Measurements from ENCODE around the gene CEP290. TPM values are rescaled to one million over a fixed set of nuclear protein-coding genes. Genes with fewer than 3 reads are reported as not detected.

CEP290 gene
- total and polyA plus RNA-seq, 10 of the 15 experiments (the other 5 are each of a cell fraction or from before 2014, with no cell fraction given) = 4.8 to 15.7 (median 10.7) TPM

DNA sequence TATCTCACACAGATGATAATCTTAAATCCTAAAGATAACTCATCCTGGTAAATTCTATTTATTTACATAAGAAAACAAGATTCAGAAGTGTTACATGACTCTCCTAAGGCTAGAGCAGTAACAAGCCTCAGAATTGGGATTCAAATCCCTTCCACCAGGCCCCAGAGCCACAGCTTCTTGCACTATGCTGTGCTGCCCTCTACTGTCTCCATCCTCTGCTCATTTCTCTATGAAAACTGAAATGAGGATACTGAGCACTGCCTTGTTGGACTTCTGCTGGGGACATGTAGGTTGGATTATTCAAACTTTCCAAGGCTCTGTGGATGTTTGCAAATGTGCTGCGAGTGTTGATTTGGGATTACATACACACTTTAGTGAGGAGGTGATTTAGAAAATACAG is 89.2 kb downstream of the CEP290 start:
- no peak for DNase-seq (ENCODE audit: low read depth, low spot score)
- FAIRE-seq = no peak
- H3K79me2 ChIP-seq (ENCODE audit: control insufficient read depth, insufficient read depth, low read length) = no peaks in the 10 kb centered on the region
- ChIA-PET CTCF (interaction anchor here (1.5 to 1.7 kb wide), 2 partner anchors 14 to 54 kb away, joined by 3 to 5 read pairs; no protein-coding TSS in a partner anchor), POLR2A (interaction anchor here (0.6 kb wide), 1 partner anchor 14 kb away, joined by 7 read pairs; no protein-coding TSS in a partner anchor), SMC1A (ENCODE audit: uncharacterized antibody, unreplicated experiment) (interaction anchor here (0.6 kb wide), 1 partner anchor 630 kb away, joined by 5 read pairs; no protein-coding TSS in a partner anchor), RAD21 (ENCODE audit: unreplicated experiment) (no interaction called here)
- H2AFZ ChIP-seq (ENCODE audit: control insufficient read depth, low read depth, low read length) = no peak overlapping the region
- H3K9ac ChIP-seq (ENCODE audit: control insufficient read depth, insufficient read depth, low read length) = no peak overlapping the region
- no TSS peak for BruUV-seq (replicated peaks)
- H3K36me3 ChIP-seq (ENCODE audit: control insufficient read depth in 2 of 2, insufficient read depth in 2 of 2, low read length in 1 of 2) = peaks cover 0 to 5% of the 10 kb centered on the region in 2 experiments; a peak in 3 of 4 replicates
- TF ChIP-seq, protein P1, sequence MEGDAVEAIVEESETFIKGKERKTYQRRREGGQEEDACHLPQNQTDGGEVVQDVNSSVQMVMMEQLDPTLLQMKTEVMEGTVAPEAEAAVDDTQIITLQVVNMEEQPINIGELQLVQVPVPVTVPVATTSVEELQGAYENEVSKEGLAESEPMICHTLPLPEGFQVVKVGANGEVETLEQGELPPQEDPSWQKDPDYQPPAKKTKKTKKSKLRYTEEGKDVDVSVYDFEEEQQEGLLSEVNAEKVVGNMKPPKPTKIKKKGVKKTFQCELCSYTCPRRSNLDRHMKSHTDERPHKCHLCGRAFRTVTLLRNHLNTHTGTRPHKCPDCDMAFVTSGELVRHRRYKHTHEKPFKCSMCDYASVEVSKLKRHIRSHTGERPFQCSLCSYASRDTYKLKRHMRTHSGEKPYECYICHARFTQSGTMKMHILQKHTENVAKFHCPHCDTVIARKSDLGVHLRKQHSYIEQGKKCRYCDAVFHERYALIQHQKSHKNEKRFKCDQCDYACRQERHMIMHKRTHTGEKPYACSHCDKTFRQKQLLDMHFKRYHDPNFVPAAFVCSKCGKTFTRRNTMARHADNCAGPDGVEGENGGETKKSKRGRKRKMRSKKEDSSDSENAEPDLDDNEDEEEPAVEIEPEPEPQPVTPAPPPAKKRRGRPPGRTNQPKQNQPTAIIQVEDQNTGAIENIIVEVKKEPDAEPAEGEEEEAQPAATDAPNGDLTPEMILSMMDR (IDR thresholded peaks at IDR 0.05 in 2 of 3, conservative IDR thresholded peaks at IDR 0.05 in 1 of 3; ENCODE audit: control insufficient read depth in 2 of 3, extremely low read depth in 1 of 3, insufficient read depth in 1 of 3, low read depth in 3 of 3, low read length in 3 of 3) = peak; percentile 28 to 62 (median 50); a peak in 4 of 6 replicates
- peak; percentile 47 for TF ChIP-seq RAD21 (IDR thresholded peaks at IDR 0.05; ENCODE audit: insufficient read depth, low read depth, low read length)
- TF ChIP-seq RB1 (IDR thresholded peaks at IDR 0.05; ENCODE audit: borderline replicate concordance) = no peak
- H3K4me2 ChIP-seq (ENCODE audit: control insufficient read depth, insufficient read depth) = no peak overlapping the region
- peak; percentile 83 for ATAC-seq
- no peak overlapping the region for H3K27ac ChIP-seq (ENCODE audit: control insufficient read depth, insufficient read depth)
- in situ Hi-C loops (cut with MboI) (no loop called here), intact Hi-C loops (cut with micrococcal nuclease; ENCODE audit: unreplicated experiment) (no loop called here)
- H3K9me3 ChIP-seq (replicated peaks; ENCODE audit: control insufficient read depth, insufficient read depth, low read length) = no peaks in the 10 kb centered on the region
- H3K27me3 ChIP-seq (replicated peaks in 1 of 2; ENCODE audit: control insufficient read depth in 2 of 2, insufficient read depth in 2 of 2, low read length in 1 of 2) = no peaks in the 10 kb centered on the region
- H4K20me1 ChIP-seq (ENCODE audit: control insufficient read depth, insufficient read depth) = no peaks in the 10 kb centered on the region
- no peaks in the 10 kb centered on the region for H3K4me1 ChIP-seq (ENCODE audit: control insufficient read depth, insufficient read depth, low read length)
- WGBS (ENCODE audit: insufficient coverage, insufficient replicate concordance, low lambda C conversion rate, missing lambda C conversion rate) = 92% methylated on average over 1 of the region's 1 CpG
- no peak overlapping the region for H3K4me3 ChIP-seq

DNA sequence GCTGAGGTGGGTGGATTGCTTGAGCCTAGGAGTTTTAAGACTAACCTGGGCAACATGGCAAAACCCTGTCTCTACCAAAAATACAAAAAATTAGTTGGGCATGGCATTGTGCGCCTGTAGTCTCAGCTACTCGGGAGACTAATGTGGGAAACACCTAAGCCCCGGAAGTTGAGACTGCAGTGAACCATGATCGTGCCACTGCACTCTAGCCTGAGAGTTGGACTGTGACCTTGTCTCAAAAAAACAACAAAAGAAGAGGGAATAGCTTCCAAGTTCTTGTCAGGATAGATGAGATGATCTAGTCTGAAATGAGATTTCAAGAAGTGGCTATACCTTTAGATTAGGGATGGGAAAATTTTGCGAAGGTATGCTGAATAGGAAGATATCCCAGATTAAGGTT is 97.9 kb downstream of the CEP290 start:
- ChIA-PET CTCF (interaction anchor here (0.7 to 2.3 kb wide), 2 partner anchors 10 to 245 kb away, joined by 3 to 7 read pairs; no protein-coding TSS in a partner anchor), SMC1A (ENCODE audit: uncharacterized antibody, unreplicated experiment) (no interaction called here), RAD21 (ENCODE audit: unreplicated experiment) (no interaction called here), POLR2A (no interaction called here)
- H3K9me3 ChIP-seq (replicated peaks; ENCODE audit: control insufficient read depth, insufficient read depth, low read length) = no peaks in the 10 kb centered on the region
- no peaks in the 10 kb centered on the region for H4K20me1 ChIP-seq (ENCODE audit: control insufficient read depth, insufficient read depth)
- FAIRE-seq (no peak), DNase-seq (ENCODE audit: low read depth, low spot score) (no peak), ATAC-seq (no peak)
- H3K27me3 ChIP-seq (replicated peaks in 1 of 2; ENCODE audit: control insufficient read depth in 2 of 2, insufficient read depth in 2 of 2, low read length in 1 of 2) = no peaks in the 10 kb centered on the region
- no peak overlapping the region for H2AFZ ChIP-seq (ENCODE audit: control insufficient read depth, low read depth, low read length)
- H3K4me3 ChIP-seq = no peak overlapping the region
- H3K4me1 ChIP-seq (ENCODE audit: control insufficient read depth, insufficient read depth, low read length) = no peaks in the 10 kb centered on the region
- no TSS peak for BruUV-seq (replicated peaks)
- H3K36me3 ChIP-seq (ENCODE audit: control insufficient read depth in 2 of 2, insufficient read depth in 2 of 2, low read length in 1 of 2) = peaks cover 0 to 25% of the 10 kb centered on the region in 2 experiments; a peak in 2 of 4 replicates
- in situ Hi-C loops (cut with MboI) (no loop called here), intact Hi-C loops (cut with micrococcal nuclease; ENCODE audit: unreplicated experiment) (no loop called here)
- H3K4me2 ChIP-seq (ENCODE audit: control insufficient read depth, insufficient read depth) = no peak overlapping the region
- H3K9ac ChIP-seq (ENCODE audit: control insufficient read depth, insufficient read depth, low read length) = no peak overlapping the region
- 97% methylated on average over 5 of the region's 5 CpGs for WGBS (ENCODE audit: insufficient coverage, insufficient replicate concordance, low lambda C conversion rate, missing lambda C conversion rate)
- H3K79me2 ChIP-seq (ENCODE audit: control insufficient read depth, insufficient read depth, low read length) = peaks cover 17% of the 10 kb centered on the region
- H3K27ac ChIP-seq (ENCODE audit: control insufficient read depth, insufficient read depth) = no peak overlapping the region
- no peak for TF ChIP-seq ZSCAN29 (IDR thresholded peaks at IDR 0.05)
- TF ChIP-seq NRF1 (conservative IDR thresholded peaks at IDR 0.05; ENCODE audit: low read depth, low read length) = no peak
- TF ChIP-seq PBX3 (IDR thresholded peaks at IDR 0.05; ENCODE audit: insufficient replicate concordance, low read depth, low read length) = no peak
- no peak for TF ChIP-seq MYB (IDR thresholded peaks at IDR 0.05; ENCODE audit: borderline replicate concordance, low read depth, low read length)
- no peak for TF ChIP-seq POLR2AphosphoS5 (IDR thresholded peaks at IDR 0.05; ENCODE audit: low read length)
- no peak for TF ChIP-seq BACH1 (IDR thresholded peaks at IDR 0.05; ENCODE audit: borderline replicate concordance)
- TF ChIP-seq, protein P2, sequence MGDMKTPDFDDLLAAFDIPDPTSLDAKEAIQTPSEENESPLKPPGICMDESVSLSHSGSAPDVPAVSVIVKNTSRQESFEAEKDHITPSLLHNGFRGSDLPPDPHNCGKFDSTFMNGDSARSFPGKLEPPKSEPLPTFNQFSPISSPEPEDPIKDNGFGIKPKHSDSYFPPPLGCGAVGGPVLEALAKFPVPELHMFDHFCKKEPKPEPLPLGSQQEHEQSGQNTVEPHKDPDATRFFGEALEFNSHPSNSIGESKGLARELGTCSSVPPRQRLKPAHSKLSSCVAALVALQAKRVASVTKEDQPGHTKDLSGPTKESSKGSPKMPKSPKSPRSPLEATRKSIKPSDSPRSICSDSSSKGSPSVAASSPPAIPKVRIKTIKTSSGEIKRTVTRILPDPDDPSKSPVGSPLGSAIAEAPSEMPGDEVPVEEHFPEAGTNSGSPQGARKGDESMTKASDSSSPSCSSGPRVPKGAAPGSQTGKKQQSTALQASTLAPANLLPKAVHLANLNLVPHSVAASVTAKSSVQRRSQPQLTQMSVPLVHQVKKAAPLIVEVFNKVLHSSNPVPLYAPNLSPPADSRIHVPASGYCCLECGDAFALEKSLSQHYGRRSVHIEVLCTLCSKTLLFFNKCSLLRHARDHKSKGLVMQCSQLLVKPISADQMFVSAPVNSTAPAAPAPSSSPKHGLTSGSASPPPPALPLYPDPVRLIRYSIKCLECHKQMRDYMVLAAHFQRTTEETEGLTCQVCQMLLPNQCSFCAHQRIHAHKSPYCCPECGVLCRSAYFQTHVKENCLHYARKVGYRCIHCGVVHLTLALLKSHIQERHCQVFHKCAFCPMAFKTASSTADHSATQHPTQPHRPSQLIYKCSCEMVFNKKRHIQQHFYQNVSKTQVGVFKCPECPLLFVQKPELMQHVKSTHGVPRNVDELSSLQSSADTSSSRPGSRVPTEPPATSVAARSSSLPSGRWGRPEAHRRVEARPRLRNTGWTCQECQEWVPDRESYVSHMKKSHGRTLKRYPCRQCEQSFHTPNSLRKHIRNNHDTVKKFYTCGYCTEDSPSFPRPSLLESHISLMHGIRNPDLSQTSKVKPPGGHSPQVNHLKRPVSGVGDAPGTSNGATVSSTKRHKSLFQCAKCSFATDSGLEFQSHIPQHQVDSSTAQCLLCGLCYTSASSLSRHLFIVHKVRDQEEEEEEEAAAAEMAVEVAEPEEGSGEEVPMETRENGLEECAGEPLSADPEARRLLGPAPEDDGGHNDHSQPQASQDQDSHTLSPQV (IDR thresholded peaks at IDR 0.05) = no peak

Measured in GM12878 (cell line).